Mesendoderm (in vitro differentiated cells): ENCODE measurements around the gene SULF2.

Experiments used
- DNase-seq: peaks from one replicate; pipeline ENCODE4 v3.0.0; 2013
- H2AK5ac ChIP-seq: 2 replicates; pipeline ENCODE4 v1.6.1; 2013; ENCODE audit warnings: low read length, inconsistent platforms
- H2BK120ac ChIP-seq: 2 replicates; pipeline ENCODE4 v1.6.1; 2013; ENCODE audit warnings: low read depth, mild to moderate bottlenecking, low read length, moderate library complexity, mixed read lengths
- H2BK15ac ChIP-seq: replicated peaks from 2 replicates; pipeline ENCODE4 v1.6.1; 2013; ENCODE audit warnings: low read depth, mild to moderate bottlenecking, moderate library complexity
- H2BK5ac ChIP-seq: 2 replicates; pipeline ENCODE4 v1.6.1; 2013; ENCODE audit warnings: low read length, inconsistent platforms
- H3K18ac ChIP-seq: 2 replicates; pipeline ENCODE4 v1.6.1; 2013; ENCODE audit warnings: mild to moderate bottlenecking, low read length, mixed read lengths
- H3K23ac ChIP-seq: one replicate; pipeline ENCODE4 v1.6.1; 2013; ENCODE audit warnings: low read length
- H3K27ac ChIP-seq: 2 replicates; pipeline ENCODE4 v1.5.1; 2013; ENCODE audit warnings: low read depth, mild to moderate bottlenecking, inconsistent platforms, low read length, moderate library complexity
- H3K27me3 ChIP-seq: 2 replicates; pipeline ENCODE4 v1.6.1; 2013; ENCODE audit warnings: low read length, control low read depth, mild to moderate bottlenecking, inconsistent platforms; ENCODE audit not compliant: insufficient read depth, poor library complexity
- H3K36me3 ChIP-seq: 2 replicates; pipeline ENCODE4 v1.6.1; 2013; ENCODE audit warnings: low read length, inconsistent platforms; ENCODE audit not compliant: control insufficient read depth, insufficient read depth
- H3K4ac ChIP-seq: one replicate; pipeline ENCODE4 v1.6.1; 2013; ENCODE audit warnings: low read depth, mild to moderate bottlenecking, low read length, moderate library complexity
- H3K4me1 ChIP-seq: 2 replicates; pipeline ENCODE4 v1.6.1; 2013; ENCODE audit warnings: low read depth, low read length, inconsistent platforms; ENCODE audit not compliant: control insufficient read depth
- H3K4me2 ChIP-seq: 2 replicates; pipeline ENCODE4 v1.6.1; 2013; ENCODE audit warnings: low read length
- H3K4me3 ChIP-seq: 2 replicates; pipeline ENCODE4 v1.5.1; 2013; ENCODE audit warnings: mild to moderate bottlenecking, low read length
- H3K56ac ChIP-seq: one replicate; pipeline ENCODE4 v1.6.1; 2013; ENCODE audit warnings: low read length
- H3K79me1 ChIP-seq: 2 replicates; pipeline ENCODE4 v1.6.1; 2013; ENCODE audit warnings: low read length, inconsistent platforms
- H3K79me2 ChIP-seq: 2 replicates; pipeline ENCODE4 v1.6.1; 2013; ENCODE audit warnings: mild to moderate bottlenecking, low read length; ENCODE audit not compliant: control insufficient read depth, insufficient read depth
- H3K9ac ChIP-seq: 2 replicates; pipeline ENCODE4 v1.6.1; 2013; ENCODE audit warnings: low read length, inconsistent platforms
- H4K5ac ChIP-seq: one replicate; pipeline ENCODE4 v1.6.1; 2013; ENCODE audit warnings: low read length
- H4K8ac ChIP-seq: one replicate; pipeline ENCODE4 v1.6.1; 2013; ENCODE audit warnings: low read depth, mild to moderate bottlenecking, control low read depth, low read length, moderate library complexity
- WGBS: extraction: QIAGEN DNeasy Blood & Tissue Kit; methylation state at CpG from one replicate; pipeline ENCODE4 v1.1.7; 2013; ENCODE audit warnings: low lambda C conversion rate, missing lambda C conversion rate; ENCODE audit not compliant: insufficient coverage; ENCODE audit errors: extremely low coverage; 5-methylcytosine and 5-hydroxymethylcytosine counted together

Gene SULF2

GRCh38 chr20:47669489-47669888, 115.8 kb downstream of the SULF2 start:
- no peak overlapping the region for H2AK5ac ChIP-seq
- no CpG with 5 or more reads among the region's 4 CpGs for WGBS

GRCh38 chr20:47669152-47669425, 116.2 kb downstream of the SULF2 start:
- no peak overlapping the region for H3K18ac ChIP-seq
- no peak overlapping the region for H4K5ac ChIP-seq
- H3K36me3 ChIP-seq, result no peaks in the 10 kb centered on the region
- WGBS, result no CpG with 5 or more reads among the region's 8 CpGs
- H3K4ac ChIP-seq, result no peak overlapping the region
- no peak overlapping the region for H3K4me3 ChIP-seq
- no peak overlapping the region for H2BK120ac ChIP-seq
- H4K8ac ChIP-seq, result no peak overlapping the region
- H2BK15ac ChIP-seq, result no peak overlapping the region
- no peaks in the 10 kb centered on the region for H3K4me1 ChIP-seq
- no peak overlapping the region for H3K23ac ChIP-seq
- no peaks in the 10 kb centered on the region for H3K27me3 ChIP-seq
- H3K4me2 ChIP-seq, result no peak overlapping the region
- H3K9ac ChIP-seq, result no peak overlapping the region
- no peaks in the 10 kb centered on the region for H3K79me1 ChIP-seq
- no peak overlapping the region for H2BK5ac ChIP-seq
- no peak overlapping the region for H3K56ac ChIP-seq
- H3K79me2 ChIP-seq, result no peaks in the 10 kb centered on the region
- no peak overlapping the region for H3K27ac ChIP-seq
- no peak overlapping the region for H2AK5ac ChIP-seq
- DNase-seq, result no peak

More at GRCh38 chr20:47669489-47669888, 115.8 kb downstream of the SULF2 start:
- Histone ChIP-seq H4K8ac (no peak overlapping the region), H3K27me3 (no peaks in the 10 kb centered on the region), H2BK15ac (no peak overlapping the region), H3K79me1 (no peaks in the 10 kb centered on the region), H3K4ac (no peak overlapping the region), H4K5ac (no peak overlapping the region), H3K4me3 (no peak overlapping the region), H3K27ac (no peak overlapping the region), H3K79me2 (no peaks in the 10 kb centered on the region), H3K18ac (no peak overlapping the region), H2BK120ac (no peak overlapping the region), H3K9ac (no peak overlapping the region), H2BK5ac (no peak overlapping the region), H3K4me2 (no peak overlapping the region), H3K4me1 (no peaks in the 10 kb centered on the region), H3K36me3 (no peaks in the 10 kb centered on the region), H3K23ac (no peak overlapping the region), H3K56ac (no peak overlapping the region)
- no peak for DNase-seq

- Histone ChIP-seq H3K23ac (no peak overlapping the region), H3K79me2 (no peaks in the 10 kb centered on the region), H3K4ac (no peak overlapping the region), H3K56ac (no peak overlapping the region), H3K27me3 (no peaks in the 10 kb centered on the region), H2AK5ac (no peak overlapping the region), H4K8ac (no peak overlapping the region), H2BK15ac (no peak overlapping the region), H3K36me3 (no peaks in the 10 kb centered on the region), H3K9ac (no peak overlapping the region), H3K4me2 (no peak overlapping the region), H2BK120ac (no peak overlapping the region), H4K5ac (no peak overlapping the region), H2BK5ac (no peak overlapping the region), H3K79me1 (no peaks in the 10 kb centered on the region), H3K27ac (no peak overlapping the region), H3K4me1 (no peaks in the 10 kb centered on the region), H3K4me3 (no peak overlapping the region), H3K18ac (no peak overlapping the region)
- no CpG with 5 or more reads among the region's 23 CpGs for WGBS
- DNase-seq, result no peak
Measured at GRCh38 chr20:47668313-47669151, 116.7 kb downstream of the SULF2 start.

- no CpG with 5 or more reads among the region's 19 CpGs for WGBS
- no peak for DNase-seq
- H2AK5ac ChIP-seq, result no peak overlapping the region
- H2BK120ac ChIP-seq, result no peak overlapping the region
- no peak overlapping the region for H3K56ac ChIP-seq
- H3K27me3 ChIP-seq, result no peaks in the 10 kb centered on the region
- H3K79me2 ChIP-seq, result no peaks in the 10 kb centered on the region
- no peak overlapping the region for H3K4me3 ChIP-seq
- H3K79me1 ChIP-seq, result no peaks in the 10 kb centered on the region
- no peaks in the 10 kb centered on the region for H3K4me1 ChIP-seq
- no peaks in the 10 kb centered on the region for H3K36me3 ChIP-seq
- no peak overlapping the region for H2BK5ac ChIP-seq
- H3K18ac ChIP-seq, result no peak overlapping the region
- no peak overlapping the region for H3K23ac ChIP-seq
- H4K5ac ChIP-seq, result no peak overlapping the region
- no peak overlapping the region for H4K8ac ChIP-seq
- H2BK15ac ChIP-seq, result no peak overlapping the region
- no peak overlapping the region for H3K27ac ChIP-seq
- no peak overlapping the region for H3K4ac ChIP-seq
- no peak overlapping the region for H3K9ac ChIP-seq
- H3K4me2 ChIP-seq, result no peak overlapping the region
Measured at GRCh38 chr20:47667531-47668312, 117.6 kb downstream of the SULF2 start.

GRCh38 chr20:47667086-47667485, 118.2 kb downstream of the SULF2 start:
- Histone ChIP-seq H3K4me1 (no peaks in the 10 kb centered on the region), H4K8ac (no peak overlapping the region), H3K4ac (no peak overlapping the region), H3K4me2 (no peak overlapping the region), H2BK120ac (no peak overlapping the region), H3K27me3 (no peaks in the 10 kb centered on the region), H2BK15ac (no peak overlapping the region), H3K79me1 (no peaks in the 10 kb centered on the region), H3K56ac (no peak overlapping the region), H3K9ac (no peak overlapping the region), H3K23ac (no peak overlapping the region), H3K4me3 (no peak overlapping the region), H2BK5ac (no peak overlapping the region), H2AK5ac (no peak overlapping the region), H3K79me2 (no peaks in the 10 kb centered on the region), H3K27ac (no peak overlapping the region), H3K18ac (no peak overlapping the region), H4K5ac (no peak overlapping the region), H3K36me3 (no peaks in the 10 kb centered on the region)
- no CpG with 5 or more reads among the region's 5 CpGs for WGBS
- DNase-seq, result no peak
